GM19395 (cell line): Measurements from ENCODE around the gene PCDHB14.
"Not testable (repeated sequence)": the region's sequence is repeated elsewhere in the genome, so short reads cannot be mapped to it uniquely, and the experiment has no call there.

Source experiments
- ATAC-seq: cut with Tn5 transposase; IDR thresholded peaks from one replicate; pipeline ENCODE4 v1.9.1; 2021; ENCODE audit warnings: mild to moderate bottlenecking, moderate library complexity; ENCODE audit not compliant: unreplicated experiment

The PCDHB14 gene

DNA sequence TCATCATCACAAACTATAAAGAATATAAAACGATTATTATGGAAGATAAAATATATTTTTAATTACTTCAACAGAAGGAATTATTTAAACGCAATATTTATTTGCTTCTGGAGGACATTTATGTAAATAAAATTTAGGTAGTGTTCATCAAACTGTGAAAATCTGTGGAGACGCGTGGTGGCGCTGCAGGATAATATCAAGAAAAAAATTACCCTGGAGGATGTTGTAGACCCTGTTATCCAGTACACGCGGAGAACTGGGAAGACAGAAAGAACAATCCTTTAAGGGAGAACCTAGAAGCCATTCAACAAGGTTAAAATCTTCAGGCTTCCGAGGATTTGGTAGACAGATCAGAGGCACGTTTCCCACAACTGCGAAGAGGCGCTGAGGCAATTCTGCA is 14.7 kb upstream of the PCDHB14 start, which contains the start of gene PCDHB12:
TSS of gene PCDHB12 (plus strand) at position 242 of the 400 bp plus-strand sequence. CDS start 189 bp downstream, outside the sequence.
- ATAC-seq = no peak

GRCh38 chr5:141210281-141210680 is 12.9 kb upstream of the PCDHB14 start:
- ATAC-seq = not testable (repeated sequence)

- not testable (repeated sequence) for ATAC-seq
Measured at GRCh38 chr5:141210849-141211248, 12.3 kb upstream of the PCDHB14 start.

DNA sequence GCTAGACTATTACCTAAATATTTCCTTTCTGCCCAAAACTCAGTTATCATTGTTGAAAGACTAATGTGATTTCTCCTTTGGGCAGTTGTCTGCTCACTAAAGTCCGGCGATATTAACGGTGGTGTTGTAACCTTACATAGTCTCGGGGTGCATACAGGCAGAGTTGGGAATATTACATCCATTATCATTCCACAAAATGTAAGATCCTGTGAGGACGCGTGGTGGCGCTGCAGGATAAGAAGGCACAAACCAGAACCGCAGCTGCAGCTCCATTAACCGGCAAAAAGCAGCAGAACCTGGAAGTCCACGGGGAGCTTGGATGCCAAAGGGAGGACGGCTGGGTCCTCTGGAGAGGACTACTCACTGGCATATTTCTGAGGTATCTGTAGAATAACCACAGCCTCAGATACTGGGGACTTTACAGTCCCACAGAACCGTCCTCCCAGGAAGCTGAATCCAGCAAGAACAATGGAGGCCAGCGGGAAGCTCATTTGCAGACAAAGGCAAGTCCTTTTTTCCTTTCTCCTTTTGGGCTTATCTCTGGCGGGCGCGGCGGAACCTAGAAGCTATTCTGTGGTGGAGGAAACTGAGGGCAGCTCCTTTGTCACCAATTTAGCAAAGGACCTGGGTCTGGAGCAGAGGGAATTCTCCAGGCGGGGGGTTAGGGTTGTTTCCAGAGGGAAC is 9.3 kb upstream of the PCDHB14 start, which contains the start of gene PCDHB13:
TSS of gene PCDHB13 (plus strand) at position 264 of the 684 bp plus-strand sequence. CDS start at position 469, 205 bp downstream.
- ATAC-seq = not testable (repeated sequence)

DNA sequence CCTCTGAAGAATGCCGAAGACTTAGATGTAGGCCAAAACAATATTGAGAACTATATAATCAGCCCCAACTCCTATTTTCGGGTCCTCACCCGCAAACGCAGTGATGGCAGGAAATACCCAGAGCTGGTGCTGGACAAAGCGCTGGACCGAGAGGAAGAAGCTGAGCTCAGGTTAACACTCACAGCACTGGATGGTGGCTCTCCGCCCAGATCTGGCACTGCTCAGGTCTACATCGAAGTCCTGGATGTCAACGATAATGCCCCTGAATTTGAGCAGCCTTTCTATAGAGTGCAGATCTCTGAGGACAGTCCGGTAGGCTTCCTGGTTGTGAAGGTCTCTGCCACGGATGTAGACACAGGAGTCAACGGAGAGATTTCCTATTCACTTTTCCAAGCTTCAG is 8.6 kb upstream of the PCDHB14 start:
- not testable (repeated sequence) for ATAC-seq

DNA sequence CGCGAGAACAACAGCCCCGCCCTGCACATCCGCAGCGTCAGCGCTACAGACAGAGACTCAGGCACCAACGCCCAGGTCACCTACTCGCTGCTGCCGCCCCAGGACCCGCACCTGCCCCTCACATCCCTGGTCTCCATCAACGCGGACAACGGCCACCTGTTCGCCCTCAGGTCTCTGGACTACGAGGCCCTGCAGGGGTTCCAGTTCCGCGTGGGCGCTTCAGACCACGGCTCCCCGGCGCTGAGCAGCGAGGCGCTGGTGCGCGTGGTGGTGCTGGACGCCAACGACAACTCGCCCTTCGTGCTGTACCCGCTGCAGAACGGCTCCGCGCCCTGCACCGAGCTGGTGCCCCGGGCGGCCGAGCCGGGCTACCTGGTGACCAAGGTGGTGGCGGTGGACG is 7.6 kb upstream of the PCDHB14 start:
- ATAC-seq = not testable (repeated sequence)

GRCh38 chr5:141216035-141216434 is 7.1 kb upstream of the PCDHB14 start:
- not testable (repeated sequence) for ATAC-seq

DNA sequence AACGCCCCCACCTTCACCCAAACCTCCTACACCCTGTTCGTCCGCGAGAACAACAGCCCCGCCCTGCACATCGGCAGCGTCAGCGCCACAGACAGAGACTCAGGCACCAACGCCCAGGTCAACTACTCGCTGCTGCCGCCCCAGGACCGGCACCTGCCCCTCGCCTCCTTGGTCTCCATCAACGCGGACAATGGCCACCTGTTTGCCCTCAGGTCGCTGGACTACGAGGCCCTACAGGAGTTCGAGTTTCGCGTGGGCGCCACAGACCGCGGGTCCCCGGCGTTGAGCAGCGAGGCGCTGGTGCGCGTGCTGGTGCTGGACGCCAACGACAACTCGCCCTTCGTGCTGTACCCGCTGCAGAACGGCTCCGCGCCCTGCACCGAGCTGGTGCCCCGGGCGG is 1.7 kb downstream of the PCDHB14 start:
- ATAC-seq = not testable (repeated sequence)

DNA sequence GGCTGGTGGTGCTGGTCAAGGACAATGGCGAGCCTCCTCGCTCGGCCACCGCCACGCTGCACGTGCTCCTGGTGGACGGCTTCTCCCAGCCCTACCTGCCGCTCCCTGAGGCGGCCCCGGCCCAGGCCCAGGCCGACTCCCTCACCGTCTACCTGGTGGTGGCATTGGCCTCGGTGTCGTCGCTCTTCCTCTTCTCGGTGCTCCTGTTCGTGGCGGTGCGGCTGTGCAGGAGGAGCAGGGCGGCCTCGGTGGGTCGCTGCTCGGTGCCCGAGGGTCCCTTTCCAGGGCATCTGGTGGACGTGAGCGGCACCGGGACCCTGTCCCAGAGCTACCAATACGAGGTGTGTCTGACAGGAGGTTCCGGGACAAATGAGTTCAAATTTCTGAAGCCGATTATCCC is 2.3 kb downstream of the PCDHB14 start:
- not testable (repeated sequence) for ATAC-seq

DNA sequence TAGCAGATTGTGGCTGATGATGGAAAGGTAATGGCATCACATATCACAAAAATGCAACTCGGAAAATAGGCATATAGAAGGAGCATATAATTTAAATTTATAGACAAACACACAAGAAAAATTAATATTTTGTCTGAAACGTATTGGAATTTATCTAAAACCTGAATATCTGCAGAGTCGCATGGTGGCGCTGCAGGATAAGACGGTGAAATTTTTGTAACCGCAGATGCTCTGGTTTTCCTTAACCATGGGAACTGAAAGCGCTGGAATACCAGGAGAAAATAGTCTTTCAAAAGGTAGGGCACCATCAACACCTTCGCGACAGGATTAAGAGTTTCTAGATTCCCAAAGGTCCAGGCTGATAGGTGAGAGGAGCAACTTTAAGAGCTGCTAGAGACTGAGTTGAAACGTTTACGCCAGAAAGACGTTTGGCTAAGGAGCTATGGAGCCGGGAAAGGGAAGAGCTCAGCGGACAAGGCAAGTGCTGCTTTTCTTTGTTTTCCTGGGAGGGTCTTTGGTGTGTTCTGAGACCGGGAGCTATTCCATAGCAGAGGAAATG is 11.0 kb downstream of the PCDHB14 start:
- no peak for ATAC-seq

DNA sequence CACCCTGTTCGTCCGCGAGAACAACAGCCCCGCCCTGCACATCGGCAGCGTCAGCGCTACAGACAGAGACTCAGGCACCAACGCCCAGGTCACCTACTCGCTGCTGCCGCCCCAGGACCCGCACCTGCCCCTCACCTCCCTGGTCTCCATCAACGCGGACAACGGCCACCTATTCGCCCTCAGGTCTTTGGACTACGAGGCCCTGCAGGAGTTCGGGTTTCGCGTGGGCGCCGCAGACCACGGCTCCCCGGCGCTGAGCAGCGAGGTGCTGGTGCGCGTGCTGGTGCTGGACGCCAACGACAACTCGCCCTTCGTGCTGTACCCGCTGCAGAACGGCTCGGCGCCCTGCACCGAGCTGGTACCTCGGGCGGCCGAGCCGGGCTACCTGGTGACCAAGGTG is 12.8 kb downstream of the PCDHB14 start:
- not testable (repeated sequence) for ATAC-seq

DNA sequence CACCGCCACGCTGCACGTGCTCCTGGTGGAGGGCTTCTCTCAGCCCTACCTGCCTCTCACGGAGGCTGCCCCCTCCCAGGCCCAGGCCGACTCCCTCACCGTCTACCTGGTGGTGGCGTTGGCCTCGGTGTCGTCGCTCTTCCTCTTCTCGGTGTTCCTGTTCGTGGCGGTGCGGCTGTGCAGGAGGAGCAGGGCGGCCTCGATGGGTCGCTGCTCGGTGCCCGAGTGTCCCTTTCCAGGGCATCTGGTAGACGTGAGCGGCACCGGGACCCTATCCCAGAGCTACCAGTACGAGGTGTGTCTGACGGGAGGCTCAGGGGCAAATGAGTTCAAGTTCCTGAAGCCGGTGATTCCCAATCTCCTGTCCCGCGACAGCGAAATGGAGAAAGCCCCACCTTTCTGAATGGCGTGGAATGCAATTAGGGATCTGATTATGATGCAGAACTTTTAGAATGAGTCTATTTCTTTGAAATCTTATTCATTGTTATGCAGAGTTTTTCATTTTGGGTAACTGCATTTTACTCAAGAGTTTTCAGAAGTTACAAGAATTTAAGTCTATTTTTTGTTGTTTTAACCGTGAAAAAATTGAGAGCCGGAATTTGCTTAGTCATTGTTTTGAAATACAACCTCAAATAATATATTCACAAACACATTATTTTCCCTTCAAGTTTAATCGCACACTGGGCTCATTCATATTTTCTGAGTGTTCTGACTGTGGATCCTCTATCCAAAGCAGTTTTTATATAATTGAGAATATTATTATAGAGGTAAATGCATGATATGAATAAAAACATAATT is 13.6 kb downstream of the PCDHB14 start:
- no peak for ATAC-seq

DNA sequence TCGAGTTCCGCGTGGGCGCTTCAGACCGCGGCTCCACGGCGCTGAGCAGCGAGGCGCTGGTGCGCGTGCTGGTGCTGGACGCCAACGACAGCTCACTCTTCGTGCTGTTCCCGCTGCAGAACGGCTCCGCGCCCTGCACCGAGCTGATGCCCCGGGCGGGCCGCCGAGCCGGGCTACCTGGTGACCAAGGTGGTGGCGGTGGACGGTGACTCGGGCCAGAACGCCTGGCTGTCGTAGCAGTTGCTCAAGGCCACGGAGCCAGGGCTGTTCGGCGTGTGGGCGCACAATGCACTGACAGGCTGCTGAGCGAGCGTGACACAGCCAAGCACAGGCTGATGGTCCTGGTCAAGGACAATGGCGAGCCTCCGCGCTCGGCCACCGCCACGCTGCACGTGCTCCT is 18.4 kb downstream of the PCDHB14 start:
- no peak for ATAC-seq

- ATAC-seq = no peak
Measured at GRCh38 chr5:141245250-141245717, 22.1 kb downstream of the PCDHB14 start, which contains the start of gene PCDHB15. Gene PCDHB15 (plus strand): TSS chr5:141245395. CDS start chr5:141245579, 184 bp downstream.

- ATAC-seq = not testable (repeated sequence)
Measured at GRCh38 chr5:141246971-141247370, 23.8 kb downstream of the PCDHB14 start.

- not testable (repeated sequence) for ATAC-seq
Measured at GRCh38 chr5:141247434-141247833, 24.3 kb downstream of the PCDHB14 start.

- ATAC-seq = no peak
Measured at GRCh38 chr5:141250576-141250975, 27.4 kb downstream of the PCDHB14 start.

DNA sequence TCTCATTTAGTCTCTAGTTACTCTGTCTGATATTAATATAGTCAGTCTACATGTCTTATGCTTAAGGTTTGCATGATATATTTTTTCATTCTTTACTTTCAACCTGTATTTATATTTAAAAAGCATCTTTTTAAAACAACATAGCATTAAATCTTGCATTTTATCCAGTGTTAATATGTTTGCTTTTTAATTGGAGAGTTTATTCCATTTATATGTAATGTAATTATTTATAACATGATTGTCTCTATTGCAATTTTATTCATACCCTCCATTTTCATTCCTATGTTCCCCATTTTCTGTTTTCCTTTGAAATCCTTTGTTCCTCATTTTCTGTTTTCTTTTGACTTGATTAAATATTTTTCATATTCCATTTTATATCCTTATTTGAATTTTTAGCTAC is 35.3 kb downstream of the PCDHB14 start:
- no peak for ATAC-seq

DNA sequence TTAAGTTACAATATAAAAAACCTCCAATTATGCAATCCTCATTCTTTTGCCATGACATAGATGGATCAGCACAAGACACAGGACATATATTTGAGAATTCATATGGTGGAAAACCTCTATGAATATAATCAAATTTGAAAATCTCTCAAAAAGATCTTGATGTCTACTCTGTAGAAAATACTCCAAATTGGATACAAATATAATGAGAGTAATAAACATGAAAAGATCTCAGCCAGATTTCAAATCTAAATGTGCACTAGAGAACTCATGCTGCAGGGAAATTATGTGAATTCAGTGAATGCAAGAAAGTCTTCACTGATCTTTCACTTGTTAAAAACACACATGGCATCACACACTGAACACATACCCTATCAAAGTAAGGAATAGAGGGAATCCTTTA is 35.8 kb downstream of the PCDHB14 start:
- ATAC-seq = no peak

DNA sequence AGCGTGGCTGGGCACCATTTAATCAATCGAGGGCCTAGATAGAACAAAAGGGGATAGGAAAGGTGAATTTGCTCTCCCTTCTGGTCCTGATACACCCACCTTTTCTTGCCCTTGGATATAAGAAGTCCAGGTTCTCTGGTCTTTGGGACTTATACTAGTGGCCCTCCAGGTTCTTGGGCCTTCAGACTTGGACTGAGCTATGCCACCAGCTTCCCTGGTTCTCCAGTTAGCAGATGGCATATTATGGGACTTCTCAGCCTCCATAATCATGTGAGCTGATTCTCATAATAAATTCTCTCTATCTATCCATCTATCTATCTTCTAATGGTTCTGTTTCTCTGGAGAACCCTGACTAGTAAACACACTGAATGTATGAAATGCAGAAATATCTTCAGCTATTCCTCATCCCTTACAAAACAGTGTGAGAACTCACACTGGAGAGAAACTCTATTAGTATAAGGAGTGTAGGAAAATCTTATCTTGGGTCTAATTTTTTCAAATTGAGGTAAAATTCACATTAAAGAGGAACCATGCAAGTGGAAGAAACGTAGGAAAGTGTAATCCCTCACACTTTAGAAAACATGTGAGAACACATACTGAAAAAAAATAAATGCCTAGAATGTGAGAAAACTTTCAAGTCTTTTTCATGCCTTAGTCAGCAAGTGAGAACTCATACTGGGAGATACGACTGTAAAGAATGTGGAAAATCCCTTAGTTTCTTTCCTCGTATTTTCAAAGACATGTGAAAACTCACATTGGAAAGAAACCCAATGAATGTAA is 37.5 kb downstream of the PCDHB14 start:
- no peak for ATAC-seq

DNA sequence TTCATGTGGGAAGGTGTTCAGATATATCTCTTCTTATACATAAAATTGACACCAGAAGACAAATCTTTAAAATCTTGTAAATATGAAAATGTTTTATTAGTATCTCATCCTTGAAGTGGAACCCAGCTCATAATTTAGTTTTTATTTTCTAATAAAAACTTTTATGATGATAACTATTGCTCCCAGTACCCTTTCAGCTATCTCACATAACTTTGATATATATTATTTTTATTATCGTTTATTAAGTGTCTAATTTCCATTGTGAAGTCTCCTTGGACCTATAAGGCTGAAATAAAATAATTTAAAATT is 38.0 kb downstream of the PCDHB14 start:
- no peak for ATAC-seq
